SK-N-SH (cell line): ENCODE data around the gene CPNE1.

Experiments used
- CTCF ChIP-seq: fragments of 200-600 bp; sonication (generic); IDR thresholded peaks from 2 replicates; pipeline ENCODE4 v1.6.1; 2017; ENCODE audit warnings: antibody characterized with exemption, mild to moderate bottlenecking, moderate library complexity
- EP300 ChIP-seq, 2 experiments: IDR thresholded peaks; 2 replicates each; pipeline versions ENCODE4 v1.4.0 to v1.6.1; 2012; ENCODE audit warnings: borderline replicate concordance in 1 of 2, low read depth in 1 of 2, low read length in 1 of 2
- JUND ChIP-seq: IDR thresholded peaks from 2 replicates; pipeline ENCODE4 v1.4.0; 2012
- MXI1 ChIP-seq: IDR thresholded peaks from 2 replicates; pipeline ENCODE4 v1.6.1; 2012; ENCODE audit warnings: mild to moderate bottlenecking, low read depth, low read length, improper control_type of control experiment
- NRF1 ChIP-seq: IDR thresholded peaks from 2 replicates; pipeline ENCODE4 v1.6.1; 2012; ENCODE audit warnings: low read depth, mild to moderate bottlenecking, low read length

GRCh38 chr20:35699957-35700624, 35.4 kb upstream of the CPNE1 start:
- TF ChIP-seq CTCF = no peak
- no peak for TF ChIP-seq EP300 (IDR thresholded peaks at IDR 0.05; ENCODE audit: borderline replicate concordance in 1 of 2, low read depth in 1 of 2, low read length in 1 of 2)
- TF ChIP-seq NRF1 = no peak
- TF ChIP-seq MXI1 = no peak
- no peak for TF ChIP-seq JUND
